Glomerular endothelial cell (primary cell): ENCODE measurements around the gene SEBOX. TPM values are rescaled to one million over a fixed set of nuclear protein-coding genes. Genes with fewer than 3 reads are reported as not detected.

Source experiments
- DNase-seq: peaks from one replicate; pipeline ENCODE4 v3.0.0-alpha.2; 2011; ENCODE audit warnings: low read depth, low spot score; ENCODE audit errors: extremely low read depth
- total RNA-seq: library from RNA; depleted of rRNA; stranded (reverse); fragments of >200 nt; gene quantifications from 2 replicates; pipeline ENCODE4 v1.2.3, GENCODE V29; 2015

Gene SEBOX
- total RNA-seq, 1 donor from 2014 or later, result not detected

DNA sequence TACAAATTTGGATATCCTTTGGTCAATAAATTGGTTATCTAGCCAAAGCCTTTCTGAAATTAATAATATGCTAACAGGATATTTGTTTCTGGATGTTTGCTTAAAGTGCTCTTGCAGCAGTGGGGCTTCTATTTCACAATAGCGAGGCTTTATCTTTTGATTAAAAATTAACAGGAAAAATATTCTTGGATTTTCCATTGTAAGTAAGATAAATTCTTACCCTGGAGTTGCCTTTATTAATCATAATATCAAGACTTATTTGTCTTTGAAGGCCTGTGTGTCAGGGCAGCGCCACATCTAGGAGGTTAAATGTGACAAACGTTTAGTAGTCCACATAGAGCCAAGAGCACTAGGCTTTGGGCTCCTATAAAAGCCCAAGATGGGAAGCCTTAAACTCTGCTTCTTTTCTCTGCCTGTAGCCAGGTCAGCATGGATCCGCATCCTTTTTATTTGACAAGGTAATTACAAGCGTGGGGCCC, 40.7 kb downstream of the SEBOX start:
- no peak for DNase-seq

DNA sequence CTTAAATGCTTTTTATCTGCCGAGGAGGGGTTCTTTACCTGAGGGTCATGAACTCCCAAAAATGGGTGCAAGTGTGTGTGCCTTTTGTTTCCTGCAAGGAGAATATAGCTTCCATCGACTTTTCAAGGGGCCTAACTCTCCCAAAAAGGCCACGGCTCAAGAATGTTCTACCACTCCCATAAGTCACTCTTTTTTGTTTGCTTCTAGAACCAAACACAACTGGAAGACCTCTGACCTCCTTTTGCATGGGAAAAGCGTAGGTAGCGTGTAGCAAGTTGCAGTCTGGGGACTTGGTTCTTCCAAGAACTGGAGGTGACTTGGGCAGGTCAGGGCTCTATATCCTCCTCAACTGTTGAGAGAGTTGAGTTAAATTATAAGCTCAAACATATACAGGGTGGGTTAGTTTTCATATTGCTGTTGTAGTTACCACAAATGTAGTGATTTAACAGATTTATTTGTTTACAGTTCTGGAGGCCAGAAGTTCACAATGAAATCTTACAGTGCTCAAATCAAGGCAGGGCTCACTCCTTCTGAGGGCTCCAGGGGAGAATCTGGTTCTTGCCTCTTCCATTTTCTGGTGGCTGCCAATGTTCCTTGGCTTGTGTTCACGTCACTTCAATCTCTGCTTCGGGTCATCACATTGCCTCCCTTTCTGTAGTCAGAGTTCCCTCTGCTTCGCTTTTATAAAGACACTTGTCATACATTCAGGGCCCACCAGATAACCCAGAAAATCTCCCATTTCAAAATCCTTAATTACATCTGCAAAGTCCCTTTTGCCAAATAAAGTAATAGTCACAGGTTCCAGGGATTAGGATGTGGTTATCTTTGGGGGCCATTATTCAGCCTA, 44.6 kb downstream of the SEBOX start:
- DNase-seq, result no peak

- DNase-seq, result no peak
Observed at GRCh38 chr17:28319598-28319935, 45.4 kb downstream of the SEBOX start.

DNA sequence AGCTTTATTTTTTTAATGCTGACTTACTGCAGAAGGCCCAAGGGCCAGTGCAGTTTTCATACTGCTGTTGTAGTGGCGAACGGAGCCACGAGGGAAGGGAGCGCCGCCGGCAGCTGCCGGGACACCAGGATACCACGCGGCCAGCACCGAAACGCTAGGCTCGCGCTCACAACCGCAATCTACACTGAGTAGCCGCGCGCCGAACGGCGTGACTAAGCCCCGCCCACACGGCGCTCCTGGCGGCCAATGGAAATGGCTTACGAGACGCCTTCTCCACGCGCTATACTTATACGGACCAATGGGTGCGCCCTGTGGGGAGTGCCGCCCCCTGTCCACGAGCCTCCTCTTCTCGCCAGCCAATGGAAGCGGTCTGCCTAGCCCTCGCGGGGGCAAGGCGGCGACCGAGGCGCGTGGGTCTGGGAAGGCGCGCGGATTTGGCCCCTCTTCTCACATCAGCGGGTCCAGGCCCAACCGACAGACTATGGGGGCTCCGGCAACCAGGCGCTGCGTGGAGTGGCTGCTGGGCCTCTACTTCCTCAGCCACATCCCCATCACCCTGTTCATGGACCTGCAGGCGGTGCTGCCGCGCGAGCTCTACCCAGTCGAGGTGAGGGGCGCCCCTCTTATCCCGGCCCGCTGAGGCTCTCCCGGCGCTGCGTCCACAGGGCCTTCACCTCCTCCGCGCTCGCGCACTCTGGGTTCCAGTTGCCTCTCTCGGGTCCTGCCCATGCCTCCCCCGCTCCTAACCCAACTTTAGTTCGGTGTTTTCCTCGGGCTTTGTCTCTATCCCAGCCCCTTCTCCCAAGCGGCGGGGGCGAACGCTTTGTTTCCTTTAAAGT, 46.0 kb downstream of the SEBOX start, which contains the start of gene TMEM97:
Gene TMEM97, plus strand, starts transcription at position 442 of the 839 bp plus-strand sequence. Its CDS starts 40 bp downstream, at position 482.
- DNase-seq, result no peak

DNA sequence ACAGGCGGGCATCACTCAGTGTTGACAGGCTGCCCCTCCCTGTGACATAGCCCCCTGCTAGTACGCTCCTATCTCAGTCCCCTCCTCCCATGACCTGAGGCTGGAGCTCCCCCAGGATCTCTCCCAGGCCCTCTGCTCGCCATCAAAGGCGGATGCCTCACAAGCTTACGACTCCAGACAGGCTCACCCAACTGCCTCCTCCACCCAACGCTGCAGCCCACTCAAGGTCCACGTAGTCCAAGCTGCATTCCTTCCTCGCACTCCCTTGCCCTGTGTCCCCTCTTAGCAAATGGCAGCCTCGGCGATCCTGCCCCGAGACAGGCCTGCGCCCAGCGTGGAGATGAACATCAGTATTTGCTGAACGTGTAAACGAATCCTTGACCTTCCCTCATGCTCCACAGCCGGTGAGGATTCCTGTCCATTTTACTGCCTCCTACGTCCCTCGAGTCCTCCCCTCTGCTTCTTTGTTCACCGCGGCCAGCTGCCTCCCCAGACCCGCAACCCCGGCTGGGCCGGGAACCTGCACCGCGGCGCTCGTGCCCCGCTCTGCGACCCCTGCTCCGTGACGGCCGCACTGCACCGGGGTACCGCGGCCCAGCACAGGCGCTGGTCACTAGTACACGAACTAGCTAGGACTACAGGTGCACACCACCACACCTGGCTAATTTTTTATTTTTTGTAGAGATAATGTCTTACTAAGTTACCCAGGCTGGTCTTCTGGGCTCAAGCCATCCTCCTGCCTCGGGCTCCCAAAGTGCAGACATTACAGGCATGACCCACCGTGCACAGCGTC, 46.8 kb downstream of the SEBOX start:
- DNase-seq, result no peak

DNA sequence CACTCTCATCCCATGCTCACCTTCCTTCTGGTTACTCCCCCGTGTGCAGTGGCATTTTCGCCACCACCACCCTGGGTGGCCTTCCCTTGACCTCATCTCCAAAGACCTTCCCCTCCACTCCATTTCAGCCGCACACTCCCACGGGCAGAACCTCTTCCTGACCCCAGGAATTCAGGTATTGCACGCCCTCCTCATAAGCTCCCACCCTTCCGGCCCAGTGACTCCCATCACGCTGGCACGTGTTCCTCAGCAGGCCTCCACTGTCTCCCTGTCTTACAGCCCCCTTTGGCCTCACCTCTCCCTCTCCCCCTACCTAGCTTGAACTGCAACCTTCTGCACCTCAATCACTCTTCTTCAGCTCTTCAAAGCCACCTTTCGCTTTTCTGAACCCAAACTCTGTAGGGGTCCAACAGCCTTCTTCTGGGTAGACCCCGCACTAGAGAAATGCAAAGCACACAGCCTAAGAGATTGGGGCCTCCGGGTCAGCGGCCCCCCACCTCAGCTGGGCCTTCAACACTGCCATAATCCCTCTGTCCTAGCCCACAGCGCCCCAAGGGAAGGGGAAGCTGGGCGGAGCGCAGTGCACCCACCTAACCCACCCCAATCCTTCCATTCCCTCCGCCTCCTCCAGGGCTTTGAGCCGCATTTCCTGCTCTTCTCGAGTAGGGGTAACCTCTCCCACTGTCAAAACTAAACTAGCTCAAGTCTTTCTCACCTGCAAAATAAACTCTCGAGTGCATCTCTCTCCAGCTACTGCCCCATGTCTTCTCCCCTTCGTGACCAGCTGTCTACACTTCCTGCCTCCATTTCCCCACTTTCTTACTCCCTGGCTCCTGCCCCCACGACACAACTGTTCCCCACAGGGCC, 47.7 kb downstream of the SEBOX start:
- no peak for DNase-seq

DNA sequence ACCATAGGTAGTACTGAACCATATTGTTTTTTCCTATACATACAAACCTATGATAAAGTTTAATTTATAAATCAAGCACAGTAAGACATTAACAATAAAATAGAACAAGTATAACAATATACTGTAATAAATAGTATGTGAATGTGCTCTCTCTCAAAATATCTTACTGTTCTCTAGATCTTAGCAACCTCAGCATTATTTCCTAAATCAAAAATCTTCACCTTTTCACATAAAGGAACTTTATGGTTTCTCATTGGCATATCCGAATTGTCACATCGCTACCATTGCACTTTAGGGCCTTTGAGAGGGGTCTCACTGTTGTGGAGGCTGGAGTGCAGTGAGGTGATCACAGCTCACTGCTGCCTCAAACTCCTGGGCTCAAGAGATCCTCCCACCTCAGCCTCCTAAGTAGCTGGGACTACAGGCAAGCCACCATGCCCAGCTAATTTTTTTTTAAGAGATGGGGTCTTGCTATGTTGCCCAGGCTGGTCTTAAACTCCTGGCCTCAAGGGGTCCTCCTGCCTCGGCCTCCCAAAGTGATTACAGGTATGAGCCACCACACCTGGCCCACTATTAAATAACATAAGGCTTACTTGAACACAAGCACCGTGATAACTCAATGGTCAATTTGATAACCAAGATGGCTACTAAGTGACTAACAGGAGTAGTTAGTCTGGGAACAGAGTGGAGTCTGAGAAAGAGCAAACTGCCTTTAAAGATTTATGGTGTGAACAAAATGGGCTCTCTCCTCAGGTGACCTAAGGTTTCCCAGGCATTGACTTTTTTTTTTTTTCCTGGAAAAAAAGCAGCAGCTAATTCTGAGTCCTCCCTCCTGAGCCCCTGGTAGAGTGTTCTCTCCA, 48.9 kb downstream of the SEBOX start:
- DNase-seq, result no peak

GRCh38 chr17:28313841-28314240, 51.2 kb downstream of the SEBOX start:
- no peak for DNase-seq

Other genes with a start within 250 kb of the SEBOX start
- gene TMEM97, start 46.0 kb downstream of the SEBOX start, total RNA-seq, result 9.1 and 13.2 TPM in 2 replicates
- gene IFT20, start 29.7 kb downstream of the SEBOX start, total RNA-seq, result 59.4 and 66.1 TPM in 2 replicates
- 102 and 120 TPM in 2 replicates for gene TNFAIP1, start 29.4 kb downstream of the SEBOX start, total RNA-seq
- gene POLDIP2, start 7.7 kb downstream of the SEBOX start, total RNA-seq, result 74.5 and 83.4 TPM in 2 replicates
- 0.05 TPM in 1 of 2 replicates, not detected in the other for gene VTN, start 5.1 kb upstream of the SEBOX start, total RNA-seq
- 4.7 and 6.7 TPM in 2 replicates for gene SARM1, start 6.5 kb upstream of the SEBOX start, total RNA-seq
- gene SLC46A1, start 41.0 kb upstream of the SEBOX start, total RNA-seq, result 2.2 and 3.3 TPM in 2 replicates
- not detected in 2 replicates for gene SLC13A2, start 108.4 kb upstream of the SEBOX start, total RNA-seq
- gene FOXN1, start 141.1 kb upstream of the SEBOX start, total RNA-seq, result not detected in 2 replicates
- gene UNC119, start 187.4 kb upstream of the SEBOX start, total RNA-seq, result 38.0 and 40.0 TPM in 2 replicates
- 101 and 112 TPM in 2 replicates for gene PIGS, start 206.3 kb upstream of the SEBOX start, total RNA-seq
- 14.1 and 23.8 TPM in 2 replicates for gene ALDOC, start 211.7 kb upstream of the SEBOX start, total RNA-seq
- gene SPAG5, start 233.8 kb upstream of the SEBOX start, total RNA-seq, result 13.0 and 18.6 TPM in 2 replicates
- gene RSKR, start 249.0 kb upstream of the SEBOX start, total RNA-seq, result 2.5 and 5.1 TPM in 2 replicates